Neural progenitor cell (in vitro differentiated cells): Measurements from ENCODE around the gene TOM1.

Experiments
- CTCF ChIP-seq: fragments of 200-600 bp; sonication (generic); IDR thresholded peaks from 2 replicates; pipeline ENCODE4 v1.5.1; 2017; ENCODE audit warnings: antibody characterized with exemption, mild to moderate bottlenecking
- EZH2 ChIP-seq: fragments of 200-600 bp; sonication (generic); IDR thresholded peaks from 2 replicates; pipeline ENCODE4 v1.6.1; 2017; ENCODE audit warnings: antibody characterized with exemption, mild to moderate bottlenecking, moderate library complexity
- EZH2phosphoT487 ChIP-seq: fragments of 200-600 bp; sonication (generic); IDR thresholded peaks from 2 replicates; pipeline ENCODE4 v1.6.1; 2017; ENCODE audit warnings: antibody characterized with exemption

- no peak for TF ChIP-seq CTCF
- TF ChIP-seq EZH2phosphoT487: no peak
- TF ChIP-seq EZH2: no peak
These were observed 22.4 kb downstream of the TOM1 start for GRCh38 chr22:35322126-35322525.
